Ishikawa (cell line): ENCODE results near the gene ZNF280B.

ENCODE experiments used
- CEBPB ChIP-seq: IDR thresholded peaks from 2 replicates; pipeline ENCODE4 v1.6.1; 2012
- CREB1 ChIP-seq: IDR thresholded peaks from 2 replicates; pipeline ENCODE4 v1.6.1; 2012; ENCODE audit warnings: low read depth
- EGR1 ChIP-seq: IDR thresholded peaks from 2 replicates; pipeline ENCODE4 v1.6.1; 2012
- EP300 ChIP-seq: IDR thresholded peaks from 2 replicates; pipeline ENCODE4 v1.6.1; 2012; ENCODE audit warnings: borderline replicate concordance
- FOXM1 ChIP-seq: IDR thresholded peaks from 2 replicates; pipeline ENCODE4 v1.6.1; 2012; ENCODE audit warnings: low read depth, borderline replicate concordance
- MAX ChIP-seq: IDR thresholded peaks from 2 replicates; pipeline ENCODE4 v1.6.1; 2012
- NFIC ChIP-seq: IDR thresholded peaks from 2 replicates; pipeline ENCODE4 v1.6.1; 2012
- RAD21 ChIP-seq: IDR thresholded peaks from 2 replicates; pipeline ENCODE4 v1.6.1; 2012; ENCODE audit warnings: low read depth
- REST ChIP-seq: IDR thresholded peaks from 2 replicates; pipeline ENCODE4 v1.6.1; 2012; ENCODE audit warnings: low read depth, mild to moderate bottlenecking
- TAF1 ChIP-seq: IDR thresholded peaks from 2 replicates; pipeline ENCODE4 v1.6.1; 2012; ENCODE audit warnings: low read depth, mild to moderate bottlenecking
- TCF12 ChIP-seq: IDR thresholded peaks from 2 replicates; pipeline ENCODE4 v1.6.1; 2012; ENCODE audit warnings: low read depth
- TEAD4 ChIP-seq: IDR thresholded peaks from 2 replicates; pipeline ENCODE4 v1.6.1; 2012
- USF1 ChIP-seq: IDR thresholded peaks from 2 replicates; pipeline ENCODE4 v1.6.1; 2012
- YY1 ChIP-seq: IDR thresholded peaks from 2 replicates; pipeline ENCODE4 v1.6.1; 2012; ENCODE audit warnings: low read depth
- ZBTB7A ChIP-seq: IDR thresholded peaks from 2 replicates; pipeline ENCODE4 v1.6.1; 2012; ENCODE audit warnings: low read depth

ZNF280B gene

GRCh38 chr22:22533863-22534262 is 25.3 kb upstream of the ZNF280B start:
- TF ChIP-seq FOXM1 (no peak), ZBTB7A (no peak), REST (no peak), EP300 (no peak), CREB1 (no peak), RAD21 (no peak), TAF1 (no peak), TCF12 (no peak), TEAD4 (no peak), MAX (no peak), NFIC (no peak), YY1 (no peak), CEBPB (no peak), USF1 (no peak), EGR1 (no peak)

GRCh38 chr22:22533417-22533816 is 24.9 kb upstream of the ZNF280B start:
- TF ChIP-seq TCF12 (no peak), MAX (no peak), TEAD4 (no peak), REST (no peak), USF1 (no peak), FOXM1 (no peak), TAF1 (no peak)

- TF ChIP-seq MAX (no peak), ZBTB7A (no peak), TCF12 (no peak), TEAD4 (no peak), EP300 (no peak), EGR1 (no peak), CREB1 (no peak), USF1 (no peak), CEBPB (no peak), RAD21 (no peak), FOXM1 (no peak)
Measured at GRCh38 chr22:22531770-22532546, 23.4 kb upstream of the ZNF280B start.

- TF ChIP-seq RAD21 (no peak), TAF1 (no peak), TEAD4 (no peak), YY1 (no peak), EGR1 (no peak), MAX (no peak), EP300 (no peak), NFIC (no peak), CEBPB (no peak), REST (no peak), CREB1 (no peak), FOXM1 (no peak), USF1 (no peak), TCF12 (no peak), ZBTB7A (no peak)
Measured at GRCh38 chr22:22528780-22529179, 20.2 kb upstream of the ZNF280B start.
